Keratinocyte (primary cell): ENCODE data around the gene ERCC1. TPM values are rescaled to one million over a fixed set of nuclear protein-coding genes. Genes with fewer than 3 reads are reported as not detected.

Experiments
- DNase-seq: peaks from one replicate; pipeline ENCODE4 v3.0.0-alpha.2; 2011; ENCODE audit warnings: low read depth, missing footprints, low spot score
- FAIRE-seq: peaks from 2 replicates; lab custom pipeline; 2011; peaks lifted over from hg19 to GRCh38; lab: Jason Lieb, UNC
- H2AFZ ChIP-seq: 2 replicates; pipeline ENCODE4 v1.6.0; 2012; ENCODE audit warnings: low read length, control low read depth, inconsistent platforms; ENCODE audit not compliant: control insufficient read depth
- H3K27ac ChIP-seq: 2 replicates; pipeline ENCODE4 v1.5.1; 2011; ENCODE audit warnings: low read length; ENCODE audit not compliant: control insufficient read depth, insufficient read depth
- H3K27me3 ChIP-seq: 3 replicates; pipeline ENCODE4 v1.6.0; 2011; ENCODE audit warnings: low read length; ENCODE audit not compliant: control insufficient read depth, insufficient read depth; ENCODE audit errors: extremely low read depth
- H3K36me3 ChIP-seq, 2 experiments: 2 replicates in 1 of 2; 3 replicates in 1 of 2; pipeline ENCODE4 v1.5.1; 2011; ENCODE audit warnings: low read length in 2 of 2, mild to moderate bottlenecking in 1 of 2; ENCODE audit not compliant: control insufficient read depth in 2 of 2, insufficient read depth in 2 of 2; ENCODE audit errors: extremely low read depth in 1 of 2
- H3K4me1 ChIP-seq: 3 replicates; pipeline ENCODE4 v1.5.1; 2011; ENCODE audit warnings: low read length; ENCODE audit not compliant: control insufficient read depth, insufficient read depth; ENCODE audit errors: extremely low read depth
- H3K4me2 ChIP-seq: 3 replicates; pipeline ENCODE4 v1.6.0; 2011; ENCODE audit warnings: low read depth, low read length; ENCODE audit not compliant: control insufficient read depth, insufficient read depth; ENCODE audit errors: extremely low read depth
- H3K4me3 ChIP-seq, 3 experiments: fragments of 200-600 bp in 1 of 3; sonication (generic) in 1 of 3; 2 replicates in 2 of 3; 3 replicates in 1 of 3; pipeline ENCODE4 v1.5.1; 2011 to 2016; ENCODE audit warnings: low read length in 3 of 3, mild to moderate bottlenecking in 3 of 3, control low read depth in 2 of 3, inconsistent platforms in 1 of 3, low read depth in 1 of 3, mixed read lengths in 1 of 3, mixed run types in 1 of 3, moderate library complexity in 1 of 3; ENCODE audit not compliant: control insufficient read depth in 2 of 3, insufficient read depth in 2 of 3; ENCODE audit errors: extremely low read depth in 1 of 3
- H3K79me2 ChIP-seq: 2 replicates; pipeline ENCODE4 v1.6.0; 2012; ENCODE audit warnings: low read length; ENCODE audit not compliant: control insufficient read depth, insufficient read depth
- H3K9ac ChIP-seq: 3 replicates; pipeline ENCODE4 v1.6.0; 2011; ENCODE audit warnings: low read length; ENCODE audit not compliant: control insufficient read depth, insufficient read depth; ENCODE audit errors: extremely low read depth
- H3K9me1 ChIP-seq: 3 replicates; pipeline ENCODE4 v1.6.0; 2011; ENCODE audit warnings: low read length; ENCODE audit not compliant: control insufficient read depth, insufficient read depth; ENCODE audit errors: extremely low read depth
- H3K9me3 ChIP-seq: 2 replicates; pipeline ENCODE4 v1.5.1; 2012; ENCODE audit warnings: low read depth, low read length; ENCODE audit not compliant: control insufficient read depth
- H4K20me1 ChIP-seq: 3 replicates; pipeline ENCODE4 v1.6.0; 2011; ENCODE audit warnings: low read length; ENCODE audit not compliant: control insufficient read depth, insufficient read depth; ENCODE audit errors: extremely low read depth
- EZH2 ChIP-seq: IDR thresholded peaks from one replicate; pipeline ENCODE4 v1.6.1; 2012; ENCODE audit warnings: inconsistent platforms, mild to moderate bottlenecking, low read length, moderate library complexity
- dilution Hi-C: fragments of 300-500 bp; cut with MboI; formaldehyde crosslinking; loops from one replicate; pipeline ENCODE4 v1.7.0; 2020; ENCODE audit warnings: low sequenced_read_pairs; ENCODE audit not compliant: extremely low pct_ligation_motif_present
- polyA plus RNA-seq, 5 experiments: library from polyadenylated mRNA; depleted of rRNA in 3 of 5; stranded (reverse) in 3 of 5; stranded (forward) in 1 of 5; unstranded in 1 of 5; fragments of >200 nt; gene quantifications; 1 replicate in 1 of 5; 2 replicates in 3 of 5; 3 replicates in 1 of 5; pipeline versions ENCODE4 v1.2.1 to v1.2.3, GENCODE V29; 2011 to 2012; ENCODE audit warnings: missing spikeins in 2 of 5, low read depth in 1 of 5, low replicate concordance in 1 of 5
- small RNA-seq, 3 experiments: library from RNA; depleted of rRNA; stranded (forward); fragments of <200 nt; gene quantifications; one replicate each; pipeline ENCODE3, GENCODE V24; 2012; ENCODE audit warnings: low read depth in 3 of 3, low replicate concordance in 1 of 3; ENCODE audit not compliant: insufficient read length in 3 of 3
- TF ChIP-seq, protein P1 (sequence below), 3 experiments: IDR thresholded peaks in 1 of 3; conservative IDR thresholded peaks in 1 of 3; optimal IDR thresholded peaks in 1 of 3; 2 replicates in 2 of 3; 3 replicates in 1 of 3; pipeline versions ENCODE3 to v1.5.1; 2011; ENCODE audit warnings: low read length in 3 of 3, mild to moderate bottlenecking in 3 of 3, moderate library complexity in 2 of 3, control low read depth in 1 of 3, inconsistent platforms in 1 of 3; ENCODE audit not compliant: insufficient read depth in 2 of 3; ENCODE audit errors: extremely low read depth in 1 of 3

Gene ERCC1
- polyA plus RNA-seq, 1 donor (not counting 4 experiments of a cell fraction or from before 2014, with no cell fraction given): 175 TPM

GRCh38 chr19:45357445-45357783, 66.3 kb downstream of the ERCC1 start:
- Histone ChIP-seq H3K79me2 (no peaks in the 10 kb centered on the region), H3K36me3 (peaks cover 39 to 42% of the 10 kb centered on the region in 2 experiments), H3K4me1 (no peaks in the 10 kb centered on the region), H3K27me3 (no peaks in the 10 kb centered on the region), H3K9me1 (no peaks in the 10 kb centered on the region), H3K9ac (no peak overlapping the region), H3K4me2 (no peak overlapping the region), H4K20me1 (no peaks in the 10 kb centered on the region), H3K9me3 (no peaks in the 10 kb centered on the region), H3K4me3 (no peak overlapping the region), H3K27ac (no peak overlapping the region), H2AFZ (no peak overlapping the region)
- no peak for FAIRE-seq
- DNase-seq: no peak
- dilution Hi-C loops: no loop called here
- TF ChIP-seq, protein P1, sequence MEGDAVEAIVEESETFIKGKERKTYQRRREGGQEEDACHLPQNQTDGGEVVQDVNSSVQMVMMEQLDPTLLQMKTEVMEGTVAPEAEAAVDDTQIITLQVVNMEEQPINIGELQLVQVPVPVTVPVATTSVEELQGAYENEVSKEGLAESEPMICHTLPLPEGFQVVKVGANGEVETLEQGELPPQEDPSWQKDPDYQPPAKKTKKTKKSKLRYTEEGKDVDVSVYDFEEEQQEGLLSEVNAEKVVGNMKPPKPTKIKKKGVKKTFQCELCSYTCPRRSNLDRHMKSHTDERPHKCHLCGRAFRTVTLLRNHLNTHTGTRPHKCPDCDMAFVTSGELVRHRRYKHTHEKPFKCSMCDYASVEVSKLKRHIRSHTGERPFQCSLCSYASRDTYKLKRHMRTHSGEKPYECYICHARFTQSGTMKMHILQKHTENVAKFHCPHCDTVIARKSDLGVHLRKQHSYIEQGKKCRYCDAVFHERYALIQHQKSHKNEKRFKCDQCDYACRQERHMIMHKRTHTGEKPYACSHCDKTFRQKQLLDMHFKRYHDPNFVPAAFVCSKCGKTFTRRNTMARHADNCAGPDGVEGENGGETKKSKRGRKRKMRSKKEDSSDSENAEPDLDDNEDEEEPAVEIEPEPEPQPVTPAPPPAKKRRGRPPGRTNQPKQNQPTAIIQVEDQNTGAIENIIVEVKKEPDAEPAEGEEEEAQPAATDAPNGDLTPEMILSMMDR (optimal IDR thresholded peaks at IDR 0.05 in 1 of 3, IDR thresholded peaks at IDR 0.05 in 1 of 3, conservative IDR thresholded peaks at IDR 0.05 in 1 of 3; ENCODE audit: extremely low read depth in 1 of 3, insufficient read depth in 2 of 3, low read length in 3 of 3): no peak
- no peak for TF ChIP-seq EZH2

Small RNAs within 50 kb of the gene (small RNA-seq; reads per million reads assigned to genes)
- gene MIR6088: 0 reads per million in 3 experiments

Other genes with a start within 250 kb of the ERCC1 start
- 4.7 to 7.9 TPM (median 7.1 TPM) in 3 replicates for gene TRAPPC6A, start 245.7 kb downstream of the ERCC1 start, polyA plus RNA-seq
- gene BLOC1S3, start 245.1 kb downstream of the ERCC1 start, polyA plus RNA-seq: 5.1 to 8.3 TPM (median 6.9 TPM) in 3 replicates
- 0.08 to 0.28 TPM (median 0.09 TPM) in 3 replicates for gene EXOC3L2, start 178.5 kb downstream of the ERCC1 start, polyA plus RNA-seq
- gene MARK4, start 172.6 kb downstream of the ERCC1 start, polyA plus RNA-seq: 16.9 to 38.0 TPM (median 19.7 TPM) in 3 replicates
- 0.03 TPM in 1 of 3 replicates, not detected in the others for gene CKM, start 101.0 kb downstream of the ERCC1 start, polyA plus RNA-seq
- 14.7 to 27.9 TPM (median 15.3 TPM) in 3 replicates for gene KLC3, start 83.2 kb downstream of the ERCC1 start, polyA plus RNA-seq
- gene ERCC2, start 53.3 kb downstream of the ERCC1 start, polyA plus RNA-seq: 24.7 to 34.4 TPM (median 27.6 TPM) in 3 replicates
- 31.2 to 94.8 TPM (median 38.3 TPM) in 3 replicates for gene PPP1R13L, start 18.8 kb downstream of the ERCC1 start, polyA plus RNA-seq
- gene POLR1G, start 17.3 kb downstream of the ERCC1 start, polyA plus RNA-seq: 8.0 to 16.8 TPM (median 9.8 TPM) in 3 replicates
- gene FOSB, start 44.1 kb upstream of the ERCC1 start, polyA plus RNA-seq: 0.27 to 4.6 TPM (median 3.9 TPM) in 3 replicates
- gene RTN2, start 73.1 kb upstream of the ERCC1 start, polyA plus RNA-seq: 8.5 to 13.6 TPM (median 12.2 TPM) in 3 replicates
- 1.9 to 2.5 TPM (median 2.0 TPM) in 3 replicates for gene PPM1N, start 74.5 kb upstream of the ERCC1 start, polyA plus RNA-seq
- gene VASP, start 83.6 kb upstream of the ERCC1 start, polyA plus RNA-seq: 99.0 to 117 TPM (median 110 TPM) in 3 replicates
- 11.9 to 16.5 TPM (median 16.5 TPM) in 3 replicates for gene OPA3, start 160.9 kb upstream of the ERCC1 start, polyA plus RNA-seq
- 0.13 to 0.14 TPM in 2 of 3 replicates, not detected in the other for gene GPR4, start 178.3 kb upstream of the ERCC1 start, polyA plus RNA-seq
- gene EML2, start 215.5 kb upstream of the ERCC1 start, polyA plus RNA-seq: 35.4 to 43.4 TPM (median 41.8 TPM) in 3 replicates
- gene GIPR, start 244.3 kb upstream of the ERCC1 start, polyA plus RNA-seq: 0.97 to 2.2 TPM (median 1.4 TPM) in 3 replicates